Panc1 (cell line): ENCODE results near the gene RPUSD1. TPM values are rescaled to one million over a fixed set of nuclear protein-coding genes. Genes with fewer than 3 reads are reported as not detected.

Source experiments
- ATAC-seq: fragments of 200-7000 bp; cut with Tn5 transposase; 2 replicates; pipeline ENCODE4 v1.9.1; 2020; ENCODE audit warnings: mild to moderate bottlenecking, moderate library complexity
- BruUV-seq: library from RNA; stranded (reverse); fragments of 400-500 nt; replicated peaks from 2 replicates; lab custom pipeline; 2021; lab: Mats Ljungman, UMichigan
- CTCF ChIA-PET: fragments of 300-600 bp; sonication (Branson Sonifier 250); formaldehyde crosslinking; loops from one replicate; lab custom pipeline; 2022; ENCODE audit warnings: antibody characterized with exemption; lab: Charles Lee
- POLR2A ChIA-PET: fragments of 300-600 bp; sonication (Branson Sonifier 250); formaldehyde crosslinking; loops from one replicate; lab custom pipeline; 2022; ENCODE audit warnings: antibody characterized with exemption; lab: Charles Lee
- DNase-seq: peaks from one replicate; pipeline ENCODE4 v3.0.0-alpha.2; 2010; ENCODE audit warnings: low read depth, low spot score
- H3K27ac ChIP-seq: 2 replicates; pipeline ENCODE4 v1.5.1; 2011; ENCODE audit warnings: mild to moderate bottlenecking, low read length, inconsistent platforms
- H3K27me3 ChIP-seq: fragments of 200-500 bp; sonication (Bioruptor generic); 2 replicates; pipeline ENCODE4 v1.6.0; 2014; ENCODE audit warnings: low read length, inconsistent platforms; ENCODE audit not compliant: control insufficient read depth, insufficient read depth
- H3K36me3 ChIP-seq: fragments of 200-500 bp; sonication (Bioruptor generic); 2 replicates; pipeline ENCODE4 v1.5.1; 2014; ENCODE audit warnings: inconsistent platforms, mild to moderate bottlenecking, low read length, moderate library complexity; ENCODE audit not compliant: control insufficient read depth, insufficient read depth
- H3K4me1 ChIP-seq: 2 replicates; pipeline ENCODE4 v1.5.1; 2011; ENCODE audit warnings: inconsistent platforms, mild to moderate bottlenecking, low read length, moderate library complexity; ENCODE audit not compliant: control insufficient read depth, insufficient read depth
- H3K4me3 ChIP-seq, 2 experiments: 2 replicates each; pipeline ENCODE4 v1.5.1; 2011 to 2012; ENCODE audit warnings: low read depth in 2 of 2, low read length in 2 of 2, mild to moderate bottlenecking in 2 of 2, inconsistent platforms in 1 of 2, moderate library complexity in 1 of 2
- H3K9me3 ChIP-seq: fragments of 200-500 bp; sonication (Bioruptor generic); 2 replicates; pipeline ENCODE4 v1.5.1; 2014; ENCODE audit warnings: low read depth, mild to moderate bottlenecking, inconsistent platforms, low read length, moderate library complexity; ENCODE audit not compliant: control insufficient read depth, insufficient read depth
- POLR2AphosphoS5 ChIP-seq: IDR thresholded peaks from 2 replicates; pipeline ENCODE4 v1.6.1; 2012; ENCODE audit warnings: mild to moderate bottlenecking, low read depth, low read length, moderate library complexity
- REST ChIP-seq, 2 experiments: IDR thresholded peaks; 2 replicates each; pipeline ENCODE4 v1.6.1; 2011 to 2012; ENCODE audit warnings: low read depth in 2 of 2, control low read depth in 1 of 2, low read length in 1 of 2, mild to moderate bottlenecking in 1 of 2, moderate library complexity in 1 of 2; ENCODE audit not compliant: insufficient read depth in 1 of 2
- SIN3A ChIP-seq: IDR thresholded peaks from 2 replicates; pipeline ENCODE4 v1.6.1; 2012; ENCODE audit warnings: low read depth, mild to moderate bottlenecking, low read length, moderate library complexity, borderline replicate concordance; ENCODE audit not compliant: insufficient read depth
- TCF7L2 ChIP-seq: IDR thresholded peaks from 2 replicates; pipeline ENCODE4 v1.6.1; 2011; ENCODE audit warnings: mild to moderate bottlenecking, low read depth, low read length, inconsistent platforms
- in situ Hi-C: cut with HindIII; loops from 2 replicates; pipeline ENCODE4 v1.10.0; 2016; ENCODE audit warnings: low sequenced_read_pairs, low pct_unique_long_range_greater_than_20kb
- intact Hi-C: fragments of 100-400 bp; cut with micrococcal nuclease; formaldehyde crosslinking; loops from one replicate; pipeline ENCODE4 v1.10.0; 2022; ENCODE audit not compliant: unreplicated experiment
- total RNA-seq: library from RNA; stranded (reverse); gene quantifications from one replicate; pipeline ENCODE4 v1.2.1, GENCODE V29; 2021; ENCODE audit not compliant: unreplicated experiment
- TF ChIP-seq, protein P1 (sequence below): fragments of 450-650 bp; IDR thresholded peaks from 2 replicates; pipeline ENCODE4 v1.5.1; 2017; ENCODE audit warnings: mild to moderate bottlenecking

Gene RPUSD1
- total RNA-seq, 1 experiment from 2014 or later, result 61.1 TPM

- H3K4me1 ChIP-seq, result peaks cover 39% of the 10 kb centered on the region
- TF ChIP-seq SIN3A (no peak), TCF7L2 (no peak), REST (IDR thresholded peaks at IDR 0.05; ENCODE audit: insufficient read depth in 1 of 2, low read depth in 2 of 2, low read length in 1 of 2) (no peak), POLR2AphosphoS5 (no peak)
- TF ChIP-seq, protein P1, sequence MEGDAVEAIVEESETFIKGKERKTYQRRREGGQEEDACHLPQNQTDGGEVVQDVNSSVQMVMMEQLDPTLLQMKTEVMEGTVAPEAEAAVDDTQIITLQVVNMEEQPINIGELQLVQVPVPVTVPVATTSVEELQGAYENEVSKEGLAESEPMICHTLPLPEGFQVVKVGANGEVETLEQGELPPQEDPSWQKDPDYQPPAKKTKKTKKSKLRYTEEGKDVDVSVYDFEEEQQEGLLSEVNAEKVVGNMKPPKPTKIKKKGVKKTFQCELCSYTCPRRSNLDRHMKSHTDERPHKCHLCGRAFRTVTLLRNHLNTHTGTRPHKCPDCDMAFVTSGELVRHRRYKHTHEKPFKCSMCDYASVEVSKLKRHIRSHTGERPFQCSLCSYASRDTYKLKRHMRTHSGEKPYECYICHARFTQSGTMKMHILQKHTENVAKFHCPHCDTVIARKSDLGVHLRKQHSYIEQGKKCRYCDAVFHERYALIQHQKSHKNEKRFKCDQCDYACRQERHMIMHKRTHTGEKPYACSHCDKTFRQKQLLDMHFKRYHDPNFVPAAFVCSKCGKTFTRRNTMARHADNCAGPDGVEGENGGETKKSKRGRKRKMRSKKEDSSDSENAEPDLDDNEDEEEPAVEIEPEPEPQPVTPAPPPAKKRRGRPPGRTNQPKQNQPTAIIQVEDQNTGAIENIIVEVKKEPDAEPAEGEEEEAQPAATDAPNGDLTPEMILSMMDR, result no peak
- no peaks in the 10 kb centered on the region for H3K36me3 ChIP-seq
- H3K27me3 ChIP-seq, result no peaks in the 10 kb centered on the region
- no peak overlapping the region for H3K27ac ChIP-seq
- intact Hi-C loops, result no loop called here
- no peak overlapping the region for H3K4me3 ChIP-seq
- no TSS peak for BruUV-seq
- no peak for ATAC-seq
- POLR2A ChIA-PET, result no interaction called here
- H3K9me3 ChIP-seq, result no peaks in the 10 kb centered on the region
- in situ Hi-C loops, result no loop called here
- CTCF ChIA-PET, result no interaction called here
- DNase-seq, result no peak
Measured at GRCh38 chr16:798666-799065, 10.5 kb upstream of the RPUSD1 start.

GRCh38 chr16:797686-798085 lies 9.5 kb upstream of the RPUSD1 start:
- no peak overlapping the region for H3K27ac ChIP-seq
- ChIA-PET CTCF (no interaction called here), POLR2A (interaction anchor here (0.6 kb wide), 1 partner anchor 377 kb away, joined by 5 read pairs; no protein-coding TSS in a partner anchor)
- TF ChIP-seq REST (IDR thresholded peaks at IDR 0.05; ENCODE audit: insufficient read depth in 1 of 2, low read depth in 2 of 2, low read length in 1 of 2) (no peak), TCF7L2 (no peak), POLR2AphosphoS5 (no peak), SIN3A (no peak)
- TF ChIP-seq, protein P1, result no peak
- H3K36me3 ChIP-seq, result no peaks in the 10 kb centered on the region
- in situ Hi-C loops (no loop called here), intact Hi-C loops (no loop called here)
- no peaks in the 10 kb centered on the region for H3K27me3 ChIP-seq
- H3K4me3 ChIP-seq, result no peak overlapping the region
- peaks cover 33% of the 10 kb centered on the region for H3K4me1 ChIP-seq
- BruUV-seq, result no TSS peak
- no peaks in the 10 kb centered on the region for H3K9me3 ChIP-seq
- no peak for ATAC-seq
- DNase-seq, result no peak
